GM12892 (cell line): ENCODE data around the gene TEX14.

Experiments used
- POLR2A ChIP-seq: IDR thresholded peaks from 2 replicates; pipeline ENCODE4 v1.6.1; 2011; ENCODE audit warnings: low read depth, low read length, control low read depth
- POLR2AphosphoS5 ChIP-seq: IDR thresholded peaks from 2 replicates; pipeline ENCODE4 v1.6.1; 2011; ENCODE audit warnings: low read depth, low read length, control low read depth

DNA sequence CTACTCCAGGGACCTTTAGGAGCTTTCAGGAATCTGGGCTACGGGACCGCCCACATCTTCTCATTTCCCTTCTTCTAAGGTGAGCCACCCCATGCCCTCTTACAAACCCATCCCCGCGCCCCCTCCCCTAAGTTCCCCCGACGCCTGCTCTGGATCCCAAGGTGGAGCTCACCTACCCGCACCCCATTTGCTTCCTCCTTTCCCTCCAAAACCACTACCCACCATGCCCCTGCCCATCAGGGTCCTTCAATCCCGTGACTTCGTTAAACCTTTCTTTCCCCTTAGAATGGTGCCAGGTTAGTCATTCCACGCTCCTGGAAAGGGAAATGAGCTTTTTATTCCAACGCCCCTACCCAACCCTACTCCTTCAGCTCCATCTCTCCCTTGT is 177.1 kb downstream of the TEX14 start:
- no peak for TF ChIP-seq POLR2AphosphoS5
- TF ChIP-seq POLR2A = no peak
